HG02798 (cell line): ENCODE measurements around the gene CHD2.

Source experiments
- ATAC-seq: cut with Tn5 transposase; IDR thresholded peaks from one replicate; pipeline ENCODE4 v1.9.1; 2021; ENCODE audit warnings: mild to moderate bottlenecking; ENCODE audit not compliant: unreplicated experiment, poor library complexity

Gene CHD2

DNA sequence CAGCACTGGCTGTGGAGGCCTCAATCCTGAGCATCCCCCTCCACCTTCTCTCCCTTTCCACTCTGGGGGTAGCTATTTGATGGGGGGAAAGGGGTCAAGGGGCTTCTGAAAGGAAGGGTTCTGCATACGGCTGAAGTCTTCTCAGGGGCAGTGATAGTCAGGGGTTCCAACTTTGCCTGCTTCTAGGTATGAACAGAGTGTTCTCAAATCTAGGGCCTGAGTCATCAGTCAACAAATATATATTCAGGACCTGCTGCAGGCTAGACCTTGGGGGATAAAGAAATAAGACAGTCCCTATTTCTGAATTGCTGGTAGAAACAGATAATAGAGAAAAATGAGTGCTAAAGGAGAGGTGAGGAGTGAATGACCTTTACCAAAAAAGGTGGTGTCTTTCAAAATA, 176.1 kb downstream of the CHD2 start:
- no peak for ATAC-seq

GRCh38 chr15:93076875-93077274, 176.8 kb downstream of the CHD2 start:
- ATAC-seq: no peak
